ENCODE data around the gene SPRED2.
"Not testable (repeated sequence)": the region's sequence is repeated elsewhere in the genome, so short reads cannot be mapped to it uniquely, and the experiment has no call there.

Gene SPRED2

GRCh38 chr2:65320946-65321345 lies 111.5 kb downstream of the SPRED2 start:
- Histone ChIP-seq H3K9me3 (ENCODE audit: insufficient read depth, low read depth, low read length) (no peaks in the 10 kb centered on the region), H3K9ac (ENCODE audit: low read depth, low read length) (no peak overlapping the region), H3K4me1 (ENCODE audit: insufficient read depth, low read length) (no peaks in the 10 kb centered on the region), H3K36me3 (ENCODE audit: insufficient read depth, low read depth, low read length) (peaks cover 7% of the 10 kb centered on the region), H3K27me3 (ENCODE audit: insufficient read depth, low read length) (no peaks in the 10 kb centered on the region), H3K4me3 (ENCODE audit: low read length) (no peak overlapping the region), H3K27ac (ENCODE audit: low read length) (no peak overlapping the region)

DNA sequence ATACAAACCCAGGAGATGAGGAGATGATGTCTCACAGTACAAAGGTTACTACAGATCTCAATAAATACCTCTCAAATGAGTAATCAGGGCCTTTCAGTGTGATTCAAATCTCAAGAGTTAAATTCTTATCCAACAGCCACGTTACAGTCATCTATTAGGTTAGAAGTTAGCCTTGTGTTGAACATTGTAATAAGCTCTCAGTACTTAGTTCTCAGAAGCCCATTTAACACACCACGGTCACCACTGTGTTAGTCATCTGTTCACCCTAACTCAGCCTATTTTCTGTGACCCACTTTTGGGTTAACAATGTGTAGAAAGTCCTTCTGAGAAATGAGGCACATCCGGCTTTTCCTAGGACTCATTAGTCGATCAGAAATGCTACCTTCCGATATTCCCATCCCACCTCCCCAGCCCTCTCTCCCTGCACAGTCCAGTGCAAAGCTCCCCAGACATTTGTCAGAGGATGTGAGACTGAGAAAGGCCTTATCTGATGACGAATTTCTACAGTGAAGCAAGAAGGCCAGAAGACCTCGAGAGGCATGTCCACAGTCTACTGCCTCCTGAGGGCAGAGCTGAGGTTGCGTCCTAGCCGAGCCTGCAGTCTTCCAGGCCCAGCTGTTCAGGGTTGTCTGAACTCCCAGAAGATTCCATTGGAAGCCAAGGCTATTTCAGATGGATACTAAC lies 112.2 kb downstream of the SPRED2 start:
- Histone ChIP-seq H3K27ac (ENCODE audit: low read length) (no peak overlapping the region), H3K4me3 (ENCODE audit: low read length) (no peak overlapping the region), H3K27me3 (ENCODE audit: insufficient read depth, low read length) (no peaks in the 10 kb centered on the region), H3K4me1 (ENCODE audit: insufficient read depth, low read length) (no peaks in the 10 kb centered on the region), H3K9ac (ENCODE audit: low read depth, low read length) (no peak overlapping the region), H3K36me3 (ENCODE audit: insufficient read depth, low read depth, low read length) (peaks cover 7% of the 10 kb centered on the region), H3K9me3 (ENCODE audit: insufficient read depth, low read depth, low read length) (no peaks in the 10 kb centered on the region)

- no peaks in the 10 kb centered on the region for H3K27me3 ChIP-seq (ENCODE audit: insufficient read depth, low read length)
- no peak overlapping the region for H3K4me3 ChIP-seq (ENCODE audit: low read length)
- H3K36me3 ChIP-seq (ENCODE audit: insufficient read depth, low read depth, low read length), result peaks cover 11% of the 10 kb centered on the region
- H3K9ac ChIP-seq (ENCODE audit: low read depth, low read length), result no peak overlapping the region
- no peak overlapping the region for H3K27ac ChIP-seq (ENCODE audit: low read length)
- H3K4me1 ChIP-seq (ENCODE audit: insufficient read depth, low read length), result no peaks in the 10 kb centered on the region
- H3K9me3 ChIP-seq (ENCODE audit: insufficient read depth, low read depth, low read length), result no peaks in the 10 kb centered on the region
Observed at GRCh38 chr2:65319674-65320041, 112.7 kb downstream of the SPRED2 start.

DNA sequence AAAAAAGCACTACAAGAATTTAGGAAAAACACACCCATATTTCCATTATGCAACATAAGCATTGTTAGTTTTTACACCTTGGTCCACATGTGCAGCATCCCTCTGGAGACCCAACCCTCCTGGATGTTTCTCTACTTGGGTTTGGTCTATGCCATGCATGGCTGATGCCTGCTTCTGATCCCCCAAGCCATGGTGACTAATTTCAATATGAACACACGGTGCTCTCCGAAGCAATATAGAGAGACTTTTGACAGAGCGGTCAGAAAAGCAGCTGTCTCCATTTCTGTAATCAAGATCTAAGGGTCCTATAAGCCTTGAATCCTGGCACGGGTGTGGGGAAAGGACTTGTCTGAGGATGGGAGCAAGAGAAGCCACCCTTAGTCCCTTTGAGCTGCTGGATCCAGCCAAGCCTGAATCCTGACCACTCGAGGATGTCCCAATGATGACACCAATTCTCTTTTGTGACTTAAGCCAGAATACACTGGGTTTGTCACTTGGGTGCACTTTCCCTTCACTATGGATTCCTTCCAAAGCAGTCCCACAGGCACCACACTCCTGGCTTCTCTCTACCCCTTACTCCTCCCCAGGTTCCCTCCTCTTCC lies 113.2 kb downstream of the SPRED2 start:
- no peak overlapping the region for H3K27ac ChIP-seq (ENCODE audit: low read length)
- H3K9me3 ChIP-seq (ENCODE audit: insufficient read depth, low read depth, low read length), result no peaks in the 10 kb centered on the region
- no peak overlapping the region for H3K4me3 ChIP-seq (ENCODE audit: low read length)
- no peak overlapping the region for H3K9ac ChIP-seq (ENCODE audit: low read depth, low read length)
- H3K4me1 ChIP-seq (ENCODE audit: insufficient read depth, low read length), result no peaks in the 10 kb centered on the region
- H3K27me3 ChIP-seq (ENCODE audit: insufficient read depth, low read length), result no peaks in the 10 kb centered on the region
- H3K36me3 ChIP-seq (ENCODE audit: insufficient read depth, low read depth, low read length), result peaks cover 11% of the 10 kb centered on the region

- no peak overlapping the region for H3K9ac ChIP-seq (ENCODE audit: low read depth, low read length)
- no peak overlapping the region for H3K4me3 ChIP-seq (ENCODE audit: low read length)
- H3K36me3 ChIP-seq (ENCODE audit: insufficient read depth, low read depth, low read length), result peaks cover 19% of the 10 kb centered on the region
- H3K4me1 ChIP-seq (ENCODE audit: insufficient read depth, low read length), result no peaks in the 10 kb centered on the region
- H3K9me3 ChIP-seq (ENCODE audit: insufficient read depth, low read depth, low read length), result no peaks in the 10 kb centered on the region
- H3K27me3 ChIP-seq (ENCODE audit: insufficient read depth, low read length), result no peaks in the 10 kb centered on the region
- no peak overlapping the region for H3K27ac ChIP-seq (ENCODE audit: low read length)
Observed at GRCh38 chr2:65317841-65318240, 114.6 kb downstream of the SPRED2 start.

DNA sequence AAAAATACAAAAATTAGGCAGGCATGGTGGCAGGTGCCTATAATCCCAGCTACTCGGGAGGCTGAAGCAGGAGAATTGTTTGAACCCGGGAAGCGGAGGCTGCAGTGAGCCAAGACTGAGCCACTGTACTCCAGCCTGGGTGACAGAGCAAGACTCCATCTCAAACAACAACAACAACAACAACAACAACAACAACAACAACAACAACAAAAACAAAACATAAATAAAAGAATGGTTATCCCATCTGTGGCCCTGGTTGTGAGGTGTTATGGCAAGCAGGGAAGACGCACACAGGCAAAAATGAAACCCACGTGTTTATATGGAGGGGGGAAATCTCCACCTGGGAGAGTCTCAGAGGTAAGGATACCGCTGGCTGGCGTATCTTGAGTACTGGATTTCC lies 115.0 kb downstream of the SPRED2 start:
- not testable (repeated sequence) for H3K27ac ChIP-seq (ENCODE audit: low read length); H3K27me3 ChIP-seq (ENCODE audit: insufficient read depth, low read length); H3K4me1 ChIP-seq (ENCODE audit: insufficient read depth, low read length); H3K9me3 ChIP-seq (ENCODE audit: insufficient read depth, low read depth, low read length); H3K4me3 ChIP-seq (ENCODE audit: low read length); H3K9ac ChIP-seq (ENCODE audit: low read depth, low read length)
- H3K36me3 ChIP-seq (ENCODE audit: insufficient read depth, low read depth, low read length), result peaks cover 24% of the 10 kb centered on the region

GRCh38 chr2:65316072-65316471 lies 116.3 kb downstream of the SPRED2 start:
- no peak overlapping the region for H3K27ac ChIP-seq (ENCODE audit: low read length)
- no peaks in the 10 kb centered on the region for H3K9me3 ChIP-seq (ENCODE audit: insufficient read depth, low read depth, low read length)
- peaks cover 29% of the 10 kb centered on the region for H3K36me3 ChIP-seq (ENCODE audit: insufficient read depth, low read depth, low read length)
- no peaks in the 10 kb centered on the region for H3K27me3 ChIP-seq (ENCODE audit: insufficient read depth, low read length)
- H3K4me3 ChIP-seq (ENCODE audit: low read length), result no peak overlapping the region
- H3K9ac ChIP-seq (ENCODE audit: low read depth, low read length), result no peak overlapping the region
- no peaks in the 10 kb centered on the region for H3K4me1 ChIP-seq (ENCODE audit: insufficient read depth, low read length)

GRCh38 chr2:65314801-65315441 lies 117.5 kb downstream of the SPRED2 start:
- H3K9me3 ChIP-seq (ENCODE audit: insufficient read depth, low read depth, low read length), result no peaks in the 10 kb centered on the region
- H3K4me3 ChIP-seq (ENCODE audit: low read length), result no peak overlapping the region
- H3K9ac ChIP-seq (ENCODE audit: low read depth, low read length), result no peak overlapping the region
- no peaks in the 10 kb centered on the region for H3K27me3 ChIP-seq (ENCODE audit: insufficient read depth, low read length)
- H3K27ac ChIP-seq (ENCODE audit: low read length), result no peak overlapping the region
- no peaks in the 10 kb centered on the region for H3K4me1 ChIP-seq (ENCODE audit: insufficient read depth, low read length)
- H3K36me3 ChIP-seq (ENCODE audit: insufficient read depth, low read depth, low read length), result peaks cover 29% of the 10 kb centered on the region

GRCh38 chr2:65313954-65314256 lies 118.5 kb downstream of the SPRED2 start:
- Histone ChIP-seq H3K27ac (ENCODE audit: low read length) (no peak overlapping the region), H3K27me3 (ENCODE audit: insufficient read depth, low read length) (no peaks in the 10 kb centered on the region), H3K4me3 (ENCODE audit: low read length) (no peak overlapping the region), H3K4me1 (ENCODE audit: insufficient read depth, low read length) (no peaks in the 10 kb centered on the region), H3K9me3 (ENCODE audit: insufficient read depth, low read depth, low read length) (no peaks in the 10 kb centered on the region), H3K9ac (ENCODE audit: low read depth, low read length) (no peak overlapping the region), H3K36me3 (ENCODE audit: insufficient read depth, low read depth, low read length) (peaks cover 29% of the 10 kb centered on the region)

- H3K27me3 ChIP-seq (ENCODE audit: insufficient read depth, low read length), result no peaks in the 10 kb centered on the region
- no peaks in the 10 kb centered on the region for H3K9me3 ChIP-seq (ENCODE audit: insufficient read depth, low read depth, low read length)
- H3K36me3 ChIP-seq (ENCODE audit: insufficient read depth, low read depth, low read length), result peaks cover 29% of the 10 kb centered on the region
- H3K4me1 ChIP-seq (ENCODE audit: insufficient read depth, low read length), result no peaks in the 10 kb centered on the region
- H3K27ac ChIP-seq (ENCODE audit: low read length), result no peak overlapping the region
- H3K9ac ChIP-seq (ENCODE audit: low read depth, low read length), result no peak overlapping the region
- H3K4me3 ChIP-seq (ENCODE audit: low read length), result no peak overlapping the region
Observed at GRCh38 chr2:65313126-65313953, 119.1 kb downstream of the SPRED2 start.

GRCh38 chr2:65311596-65311995 lies 120.8 kb downstream of the SPRED2 start:
- Histone ChIP-seq H3K36me3 (ENCODE audit: insufficient read depth, low read depth, low read length) (peaks cover 28% of the 10 kb centered on the region), H3K4me1 (ENCODE audit: insufficient read depth, low read length) (no peaks in the 10 kb centered on the region), H3K9me3 (ENCODE audit: insufficient read depth, low read depth, low read length) (no peaks in the 10 kb centered on the region), H3K9ac (ENCODE audit: low read depth, low read length) (no peak overlapping the region), H3K27ac (ENCODE audit: low read length) (no peak overlapping the region), H3K27me3 (ENCODE audit: insufficient read depth, low read length) (no peaks in the 10 kb centered on the region), H3K4me3 (ENCODE audit: low read length) (no peak overlapping the region)

Measured in iPS-20b (cell line).